Hematopoietic multipotent progenitor cell treated with erythropoietin and hydrocortisone succinate and interleukin-3 and kit ligand, for 8 days (in vitro differentiated cells): ENCODE results near the gene ZNF287.
A peak's percentile ranks its signal among the peaks of the same experiment; 100 is the strongest.
"Not testable (repeated sequence)": the region's sequence is repeated elsewhere in the genome, so short reads cannot be mapped to it uniquely, and the experiment has no call there.

Experiments
- DNase-seq: peaks from one replicate; pipeline ENCODE4 v3.0.0-alpha.2; 2015

Gene ZNF287

GRCh38 chr17:16568541-16569357 lies at the start of gene ZNF287:
TSS of gene ZNF287 (minus strand) at chr17:16569204. CDS start at chr17:16567731, 1,473 bp downstream.
- DNase-seq: peak; percentile 85

DNA sequence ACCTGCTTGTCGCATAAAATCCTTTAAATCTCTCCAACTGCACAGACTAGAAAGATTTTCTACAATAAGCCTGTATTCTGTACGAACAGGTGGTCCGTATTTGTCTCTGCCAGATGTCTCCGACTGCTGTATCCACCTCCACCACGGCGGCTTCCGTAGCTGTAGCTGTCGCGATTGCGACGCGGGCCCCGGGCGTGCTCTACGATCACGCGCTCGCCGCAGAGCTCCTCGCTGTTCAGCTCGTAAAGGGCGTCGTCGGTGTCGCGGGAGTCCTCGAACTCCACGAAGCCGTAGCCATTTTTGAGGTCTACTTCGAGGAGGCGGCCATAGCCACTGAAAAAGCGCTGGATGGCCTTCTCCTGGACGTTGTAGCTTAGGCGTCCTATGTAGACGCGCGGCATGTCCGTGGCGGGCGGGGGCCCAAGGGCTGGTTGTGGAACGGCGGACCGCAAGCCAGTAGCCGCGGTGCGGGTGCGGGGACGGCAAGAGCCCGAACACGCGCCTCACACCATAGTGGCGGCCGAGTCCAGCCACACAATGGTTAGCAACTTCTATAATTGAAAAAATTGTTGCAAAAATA lies 48.6 kb upstream of the ZNF287 start:
- DNase-seq: no peak

GRCh38 chr17:16599537-16599936 lies 30.5 kb upstream of the ZNF287 start:
- no peak for DNase-seq

DNA sequence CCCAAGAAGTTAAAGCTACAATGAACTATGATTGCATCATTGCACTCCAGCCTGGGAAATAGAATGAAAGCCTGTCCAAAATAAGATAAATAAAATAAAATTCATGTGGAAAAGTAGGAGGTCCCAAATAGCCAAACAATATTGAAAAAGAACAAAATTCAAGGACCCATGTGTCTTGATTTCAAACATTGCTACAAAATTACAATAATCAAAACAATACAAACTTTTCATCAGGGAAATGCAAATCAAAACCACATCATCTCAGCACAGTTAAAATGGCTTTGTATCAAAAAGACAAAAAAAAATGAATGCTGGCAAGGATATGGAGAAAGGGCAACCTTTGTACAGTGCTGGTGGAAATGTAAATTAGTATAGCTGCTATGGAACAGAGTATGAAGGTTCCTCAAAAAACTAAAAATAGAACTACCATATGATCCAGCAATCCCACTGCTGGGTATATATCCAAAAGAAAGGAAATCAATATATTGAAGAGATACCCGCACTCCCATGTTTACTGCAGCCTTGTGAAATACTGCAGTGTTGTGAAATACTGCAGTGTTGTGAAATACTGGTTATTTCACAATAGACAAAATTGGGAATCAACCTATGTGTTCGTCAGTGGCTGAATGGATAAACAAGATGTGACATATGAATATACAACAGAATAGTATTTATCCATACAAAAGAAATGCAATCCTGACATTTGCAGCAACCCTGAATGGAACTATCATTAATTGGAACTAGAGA lies 24.5 kb upstream of the ZNF287 start:
- DNase-seq: no peak

GRCh38 chr17:16589097-16589969 lies 20.3 kb upstream of the ZNF287 start:
- DNase-seq: peak; percentile 89

- no peak for DNase-seq
These were observed 16.8 kb upstream of the ZNF287 start for GRCh38 chr17:16585796-16586195.

DNA sequence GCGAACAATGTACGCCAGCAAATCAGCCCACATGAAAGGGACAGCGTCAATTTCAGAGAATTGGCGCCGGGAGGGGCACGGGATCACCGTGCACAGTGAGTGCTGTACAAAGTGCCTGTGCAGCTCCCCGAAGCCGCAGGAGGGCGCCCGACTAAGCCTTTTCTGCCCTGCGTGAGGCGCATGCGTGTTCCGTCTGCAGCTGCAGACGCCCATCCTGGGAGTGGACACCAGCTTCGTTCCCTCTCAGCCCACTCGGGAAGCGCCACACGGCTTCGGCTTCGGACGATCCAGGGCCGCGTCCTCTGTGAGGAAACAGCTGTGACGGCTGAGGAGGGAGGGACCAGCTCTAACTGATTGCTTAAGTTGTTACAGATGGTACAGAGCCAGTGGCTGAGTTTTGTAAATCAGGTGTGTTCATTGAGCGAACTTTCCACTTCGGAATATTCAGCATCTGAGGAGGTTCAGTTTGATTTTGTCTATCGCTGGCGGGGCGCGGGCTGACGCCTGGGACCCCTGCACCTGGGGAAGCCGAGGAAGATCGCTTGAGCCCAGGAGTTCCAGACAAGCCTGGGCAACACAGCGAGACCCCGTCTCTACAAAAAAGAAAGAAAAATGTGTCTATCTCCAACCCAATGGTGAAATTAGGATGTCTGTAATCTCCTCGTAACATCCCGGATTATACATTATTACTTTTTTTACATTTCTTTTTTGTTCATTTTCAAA lies 15.4 kb upstream of the ZNF287 start:
- peak; percentile 83 for DNase-seq

- DNase-seq: no peak
These were observed 14.8 kb upstream of the ZNF287 start for GRCh38 chr17:16583781-16584180.

- no peak for DNase-seq
These were observed 4.5 kb upstream of the ZNF287 start for GRCh38 chr17:16573466-16573865.

GRCh38 chr17:16569358-16569712 lies 331 bp upstream of the ZNF287 start:
- no peak for DNase-seq

GRCh38 chr17:16552637-16553045 lies 16.4 kb downstream of the ZNF287 start:
- no peak for DNase-seq

- no peak for DNase-seq
These were observed 16.9 kb downstream of the ZNF287 start for GRCh38 chr17:16551878-16552636.

DNA sequence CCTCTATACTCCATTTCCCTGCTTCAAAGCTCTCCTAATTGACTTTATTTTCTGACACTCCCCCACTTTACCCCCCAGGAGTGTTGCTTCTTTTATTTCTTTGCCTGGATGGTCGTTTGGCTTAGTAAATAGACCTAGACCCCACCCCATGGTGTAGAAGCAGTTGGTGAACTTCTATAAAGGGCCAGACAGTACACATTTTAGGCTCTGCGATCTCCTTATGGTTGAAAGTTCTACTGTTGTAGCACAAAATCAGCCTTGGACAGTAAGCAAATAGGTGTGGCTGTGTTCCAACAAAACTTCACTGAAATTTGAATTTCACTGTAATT lies 31.9 kb downstream of the ZNF287 start:
- no peak for DNase-seq

- DNase-seq: no peak
These were observed 34.8 kb downstream of the ZNF287 start for GRCh38 chr17:16534236-16534635.

DNA sequence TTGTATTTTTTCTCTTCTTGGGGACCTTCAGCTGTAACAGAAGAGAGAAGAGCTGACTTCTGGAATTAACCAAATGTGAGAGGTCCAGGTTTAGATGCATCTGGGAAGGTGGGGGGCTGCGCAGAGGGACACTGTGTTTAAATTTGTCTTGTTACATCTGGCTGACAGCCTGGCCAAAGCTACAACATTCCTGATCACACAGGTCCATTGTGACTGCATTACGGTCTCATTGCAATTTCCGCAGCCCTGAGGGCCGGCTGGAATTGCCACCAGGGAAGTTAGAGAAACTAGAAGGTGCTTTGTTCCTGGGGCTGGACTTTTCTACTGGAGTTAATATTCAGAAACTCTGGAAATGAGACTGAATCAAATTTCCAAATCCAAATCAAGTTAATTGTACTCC lies 39.1 kb downstream of the ZNF287 start:
- no peak for DNase-seq

- DNase-seq: no peak
These were observed 41.7 kb downstream of the ZNF287 start for GRCh38 chr17:16527298-16527697.

DNA sequence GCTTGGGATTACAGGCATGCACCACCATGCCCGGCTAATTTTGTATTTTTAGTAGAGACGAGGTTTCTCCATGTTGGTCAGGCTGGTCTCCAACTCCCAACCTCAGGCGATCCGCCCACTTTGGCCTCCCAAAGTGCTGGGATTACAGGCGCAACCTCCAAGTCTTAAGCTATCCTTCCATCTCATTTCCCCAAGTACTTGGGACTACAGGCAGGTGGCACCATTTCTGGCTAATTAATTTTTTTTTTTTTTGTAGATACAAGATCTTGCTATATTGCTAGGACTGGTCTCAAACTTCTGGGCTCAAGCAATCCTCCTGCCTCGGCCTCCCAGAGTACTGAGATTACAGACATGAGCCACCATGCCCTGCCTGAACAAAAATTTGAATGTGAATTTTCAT lies 43.4 kb downstream of the ZNF287 start:
- DNase-seq: not testable (repeated sequence)

- peak; percentile 91 for DNase-seq
These were observed 47.8 kb downstream of the ZNF287 start for GRCh38 chr17:16521070-16521727.

- DNase-seq: no peak
These were observed 50.0 kb downstream of the ZNF287 start for GRCh38 chr17:16519021-16519420.

DNA sequence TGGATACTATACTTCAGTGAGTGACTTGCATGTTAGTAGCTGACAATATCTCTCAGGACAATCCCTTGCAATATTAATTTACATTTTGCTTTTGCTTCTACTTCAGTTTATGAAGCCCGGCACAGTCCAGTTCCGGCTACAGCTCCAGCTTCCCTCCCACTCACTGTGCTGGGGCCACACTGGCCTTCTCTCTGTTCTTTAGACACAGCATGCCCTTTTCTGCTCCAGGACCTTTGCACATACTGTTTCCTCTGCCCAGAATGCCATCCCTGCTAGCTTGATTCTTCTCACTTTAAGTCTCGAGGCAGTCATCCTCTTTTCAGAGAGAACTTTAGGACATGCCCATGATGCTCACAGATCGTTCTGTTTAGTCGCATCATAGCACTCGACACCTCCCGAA lies 51.5 kb downstream of the ZNF287 start:
- DNase-seq: no peak

- DNase-seq: no peak
These were observed 52.4 kb downstream of the ZNF287 start for GRCh38 chr17:16516594-16517051.
